ENCODE results near the gene SGPL1.

The SGPL1 gene

GRCh38 chr10:70781461-70782051 lies 34.2 kb upstream of the SGPL1 start:
- DNase-seq = no peak

DNA sequence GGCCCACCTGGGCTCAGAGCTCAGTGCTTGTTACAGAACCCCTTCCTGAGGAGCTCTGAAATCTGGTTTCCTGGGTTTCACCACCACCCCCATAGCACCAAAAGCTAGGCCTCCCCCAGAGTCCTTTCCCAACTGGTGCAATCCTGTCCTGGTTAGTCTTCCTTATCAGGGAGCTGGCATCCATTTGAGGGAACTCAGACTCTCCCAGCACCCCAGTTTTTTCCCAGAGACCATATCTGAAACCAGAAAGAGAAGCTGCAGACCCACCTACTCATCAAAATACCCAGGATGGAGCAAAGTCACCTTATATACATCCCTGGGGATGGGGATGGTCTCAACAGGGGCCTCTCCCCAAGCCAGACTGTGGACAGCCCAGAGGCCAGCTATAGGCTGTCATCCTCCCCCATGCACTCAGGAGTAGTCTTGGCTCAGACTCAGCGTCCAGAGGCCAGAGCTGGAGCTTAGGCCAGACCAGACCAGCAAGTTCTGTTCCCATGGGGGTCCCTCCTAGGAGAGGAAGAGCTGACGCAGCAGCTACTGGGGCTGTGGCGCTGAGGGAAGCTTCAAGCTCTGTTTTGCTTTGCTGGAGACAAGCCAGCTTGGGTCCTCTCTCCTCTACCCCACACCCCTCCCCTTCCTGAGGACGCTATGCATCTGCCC lies 33.5 kb upstream of the SGPL1 start:
- no peak for DNase-seq

- DNase-seq = no peak
Observed at GRCh38 chr10:70782746-70783680, 32.7 kb upstream of the SGPL1 start.

- DNase-seq = no peak
Observed at GRCh38 chr10:70784016-70784415, 31.7 kb upstream of the SGPL1 start.

- DNase-seq = no peak
Observed at GRCh38 chr10:70784471-70784870, 31.3 kb upstream of the SGPL1 start.

DNA sequence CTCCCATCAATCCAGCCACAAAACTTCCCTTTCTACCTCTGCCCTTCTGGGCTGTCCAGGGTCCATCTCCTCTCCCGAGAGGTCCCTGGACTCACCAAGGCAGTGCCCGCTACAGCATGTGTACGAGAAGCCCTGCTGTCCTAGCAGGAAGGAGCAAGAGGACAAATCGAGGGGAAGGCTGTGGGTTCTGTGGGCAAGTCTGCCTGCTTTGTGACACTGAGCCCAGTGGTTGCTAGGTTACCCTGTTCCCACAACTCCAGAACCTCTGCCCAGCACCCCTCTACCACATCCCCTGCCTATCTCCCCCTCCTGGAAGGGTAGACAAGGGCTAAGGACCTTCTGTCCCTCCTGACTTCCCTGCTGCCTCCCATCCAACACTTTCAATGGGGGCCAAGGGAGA lies 30.6 kb upstream of the SGPL1 start, which contains the start of gene TBATA:
TBATA (minus strand) TSS at position 188 of the 400 bp plus-strand sequence. CDS start 1,998 bp downstream, outside the sequence.
- no peak for DNase-seq

GRCh38 chr10:70786799-70787415 lies 28.8 kb upstream of the SGPL1 start:
- no peak for DNase-seq

DNA sequence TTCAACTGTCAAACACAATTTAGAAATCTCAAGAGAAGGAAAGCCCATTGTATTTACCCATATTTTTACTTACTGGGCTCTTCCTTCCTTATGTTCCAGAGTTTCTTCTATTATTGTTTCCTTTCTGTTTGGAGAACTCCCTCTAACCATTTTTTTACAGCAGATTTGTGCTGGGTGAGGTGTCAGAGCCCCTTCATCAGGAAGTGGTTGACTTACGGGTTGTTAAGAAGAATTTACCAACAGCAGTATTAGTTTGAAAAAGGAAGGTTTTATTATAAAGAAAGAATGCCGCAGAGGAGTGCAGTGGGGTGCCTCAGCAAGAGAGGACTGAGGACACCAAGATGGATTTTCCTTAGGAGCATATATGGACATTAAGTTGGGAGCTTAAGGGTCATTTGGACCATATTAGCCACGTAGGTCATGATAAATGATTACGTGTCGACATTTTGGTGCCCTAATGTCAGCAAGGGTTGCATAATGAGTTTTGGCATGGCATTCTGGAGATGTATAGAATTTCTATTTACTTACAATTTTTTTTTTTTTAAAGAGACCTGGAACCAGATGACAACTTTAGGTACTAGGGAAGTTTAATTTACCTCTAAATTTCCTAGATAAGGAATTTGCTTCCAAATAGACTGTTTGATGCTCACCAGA lies 24.2 kb upstream of the SGPL1 start:
- DNase-seq = no peak

GRCh38 chr10:70795613-70796012 lies 20.1 kb upstream of the SGPL1 start:
- DNase-seq = no peak

DNA sequence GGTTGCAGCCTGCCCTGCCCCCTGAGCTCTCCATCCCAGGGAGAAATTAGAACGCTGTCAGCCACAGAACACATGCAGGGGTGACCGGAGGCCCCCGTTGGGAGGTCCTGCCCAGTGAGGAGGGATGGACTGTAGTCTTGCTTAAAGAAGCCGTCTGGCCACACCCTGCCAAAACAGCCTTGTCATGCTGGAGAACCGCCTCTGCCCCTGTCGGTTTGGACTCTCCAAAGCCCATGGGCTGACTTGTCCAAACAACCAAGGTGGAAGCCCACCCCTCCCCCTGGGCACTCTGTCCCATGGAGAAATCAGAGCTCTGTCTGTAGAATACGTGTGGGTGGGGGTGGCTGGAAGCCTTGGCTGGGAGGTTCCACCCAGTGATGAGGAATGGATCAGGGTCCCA lies 17.9 kb upstream of the SGPL1 start:
- DNase-seq = no peak

DNA sequence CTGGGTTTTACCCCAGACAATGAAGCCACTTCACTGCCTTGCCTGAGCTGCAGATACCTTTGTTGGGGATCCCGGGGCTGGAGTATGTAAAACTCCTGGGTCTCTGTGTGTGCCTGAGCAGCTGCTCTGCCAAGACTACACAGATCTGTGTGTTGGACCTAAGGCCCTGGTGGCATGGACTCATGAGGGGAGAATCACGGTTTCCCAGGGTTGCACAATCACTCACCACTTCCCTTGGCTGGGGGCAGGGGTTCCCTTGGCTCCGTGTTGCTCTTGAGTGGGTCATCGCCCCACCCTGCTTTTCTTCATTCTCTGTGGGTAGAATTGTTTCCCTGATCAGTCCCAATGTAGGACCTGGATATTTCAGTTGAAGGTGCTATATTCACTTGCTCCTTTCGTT lies 16.6 kb upstream of the SGPL1 start:
- DNase-seq = no peak

DNA sequence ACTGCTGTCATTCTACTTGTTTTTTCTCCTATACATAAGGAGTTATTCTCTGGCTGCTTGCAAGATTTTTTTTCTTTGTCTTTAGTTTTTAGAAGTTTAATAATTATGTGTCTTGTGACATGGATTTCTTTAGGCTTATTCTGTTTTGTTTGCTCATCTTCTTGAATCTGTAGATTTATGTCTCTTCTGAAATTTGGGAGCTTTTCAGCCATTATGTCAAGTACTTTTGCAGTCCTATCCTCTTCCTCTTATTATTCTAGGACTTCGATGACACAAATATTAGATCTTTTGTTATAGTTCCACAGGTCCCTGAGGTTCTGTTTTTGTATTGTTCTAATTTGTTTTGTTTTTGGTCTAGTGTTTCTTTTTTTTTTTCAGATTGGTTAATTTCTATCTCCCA lies 13.9 kb upstream of the SGPL1 start:
- DNase-seq = no peak

- no peak for DNase-seq
Observed at GRCh38 chr10:70803775-70804420, 11.8 kb upstream of the SGPL1 start.

DNA sequence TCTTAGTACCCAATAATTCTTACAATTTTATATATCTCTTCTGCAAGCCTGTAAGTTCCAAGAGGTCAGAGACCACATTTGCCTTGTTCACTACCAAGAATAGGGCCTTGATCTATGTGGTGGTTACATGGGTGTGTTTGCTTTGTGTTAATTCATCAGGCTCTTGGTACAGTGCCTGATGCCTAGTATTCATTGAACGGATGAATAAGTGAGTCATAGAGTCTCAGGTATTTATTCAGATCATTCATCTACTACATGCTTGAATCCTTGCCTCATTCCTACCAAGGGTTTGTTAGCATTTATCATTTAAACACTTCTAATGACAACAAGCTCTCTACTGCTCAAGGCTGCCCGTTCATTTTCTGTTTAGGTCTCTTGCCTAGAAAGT lies 11.3 kb upstream of the SGPL1 start:
- DNase-seq = no peak

- no peak for DNase-seq
Observed at GRCh38 chr10:70805619-70806215, 10.0 kb upstream of the SGPL1 start.

- no peak for DNase-seq
Observed at GRCh38 chr10:70806841-70807240, 8.9 kb upstream of the SGPL1 start.

DNA sequence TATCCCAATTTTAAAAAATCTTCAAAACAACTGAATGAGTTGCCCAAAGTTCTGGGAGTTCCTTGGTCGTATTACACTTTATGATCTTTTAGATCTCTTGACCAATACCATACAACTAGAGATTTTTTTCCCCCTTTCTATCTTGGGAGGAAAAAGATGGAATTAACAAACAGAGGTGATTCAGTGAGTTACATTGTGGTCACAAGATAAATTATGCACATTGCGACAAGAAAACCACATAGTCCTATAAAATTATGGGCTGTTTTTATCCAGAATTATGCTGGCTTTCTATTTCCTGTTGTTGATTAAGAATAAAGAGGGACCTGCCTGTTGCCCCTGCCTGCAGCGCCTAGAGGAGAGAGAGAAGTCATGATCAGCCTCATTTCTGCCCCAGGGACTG lies 8.2 kb upstream of the SGPL1 start:
- no peak for DNase-seq

GRCh38 chr10:70809011-70809611 lies 6.6 kb upstream of the SGPL1 start:
- DNase-seq = no peak

DNA sequence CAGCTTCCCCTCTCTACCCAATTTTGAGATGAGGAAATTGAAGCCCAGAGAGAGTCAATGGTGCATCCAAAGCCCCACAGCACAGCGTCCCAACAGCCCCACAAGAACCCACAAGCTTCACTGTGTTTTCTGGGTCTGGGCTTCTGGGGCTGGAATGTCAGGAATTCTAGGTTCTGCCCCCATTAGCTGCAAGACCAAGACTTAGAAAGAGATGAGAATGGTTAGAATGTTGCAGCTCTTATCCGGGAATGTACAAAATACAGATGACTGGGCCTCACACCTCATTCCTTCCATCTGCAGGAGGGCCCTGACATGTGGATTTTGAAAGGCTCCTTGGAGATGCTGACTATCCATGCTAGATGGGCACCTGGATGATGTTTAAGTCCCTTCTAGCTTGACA lies 6.0 kb upstream of the SGPL1 start:
- no peak for DNase-seq

DNA sequence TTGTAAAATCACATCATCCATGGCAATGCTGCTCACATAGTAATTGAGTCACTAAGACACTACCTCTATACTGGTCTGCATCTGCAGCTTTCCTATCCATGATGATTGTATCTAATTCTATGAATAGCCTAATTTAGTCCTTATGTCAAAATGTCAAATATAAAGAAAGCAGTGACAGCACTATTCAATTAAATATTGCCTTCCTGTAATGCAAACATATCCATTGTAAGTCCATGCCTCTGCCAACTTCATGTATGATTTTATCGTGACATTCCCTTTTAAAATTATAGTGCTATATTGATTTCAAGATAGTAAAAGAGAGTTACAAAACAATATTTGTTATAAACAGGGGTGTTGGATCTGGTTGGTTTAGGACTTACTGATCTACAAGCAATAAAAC lies 4.8 kb upstream of the SGPL1 start:
- DNase-seq = no peak

- DNase-seq = no peak
Observed at GRCh38 chr10:70811881-70812280, 3.9 kb upstream of the SGPL1 start.
